MM.1S (cell line): ENCODE results near the gene ATRN.

Experiments used
- DNase-seq: peaks from one replicate; pipeline ENCODE4 v3.0.0-alpha.2; 2015
- H2AFZ ChIP-seq: fragments of 300-600 bp; sonication (generic); 2 replicates; pipeline ENCODE4 v1.6.0; 2016; ENCODE audit warnings: antibody characterized with exemption, low read length
- H3F3A ChIP-seq: fragments of 300-600 bp; sonication (generic); 2 replicates; pipeline ENCODE4 v1.6.1; 2016; ENCODE audit warnings: mild to moderate bottlenecking, antibody characterized with exemption, low read length, moderate library complexity, mixed read lengths; ENCODE audit not compliant: insufficient read depth
- H3K27ac ChIP-seq: fragments of 300-600 bp; sonication (generic); 2 replicates; pipeline ENCODE4 v1.5.1; 2016; ENCODE audit warnings: mild to moderate bottlenecking, low read length
- H3K27me3 ChIP-seq: fragments of 300-600 bp; sonication (generic); replicated peaks from 2 replicates; pipeline ENCODE4 v1.6.0; 2016; ENCODE audit warnings: low read length; ENCODE audit not compliant: insufficient read depth
- H3K36me3 ChIP-seq: fragments of 300-600 bp; sonication (generic); replicated peaks from 2 replicates; pipeline ENCODE4 v1.6.1; 2016; ENCODE audit warnings: mild to moderate bottlenecking, low read length, mixed read lengths; ENCODE audit not compliant: insufficient read depth
- H3K4me1 ChIP-seq: fragments of 300-600 bp; sonication (generic); 2 replicates; pipeline ENCODE4 v1.6.1; 2016; ENCODE audit warnings: low read length, mixed read lengths
- H3K4me2 ChIP-seq: fragments of 300-600 bp; sonication (generic); 2 replicates; pipeline ENCODE4 v1.6.0; 2016; ENCODE audit warnings: low read depth, low read length
- H3K4me3 ChIP-seq: fragments of 300-600 bp; sonication (generic); 2 replicates; pipeline ENCODE4 v1.5.1; 2016; ENCODE audit warnings: low read length, mixed read lengths
- H3K79me2 ChIP-seq: fragments of 300-600 bp; sonication (generic); 2 replicates; pipeline ENCODE4 v1.6.1; 2016; ENCODE audit warnings: mixed run types, low read length, mixed read lengths
- H3K9ac ChIP-seq: fragments of 300-600 bp; sonication (generic); 2 replicates; pipeline ENCODE4 v1.6.1; 2016; ENCODE audit warnings: low read length, mixed read lengths
- H3K9me2 ChIP-seq: fragments of 300-600 bp; sonication (generic); replicated peaks from 2 replicates; pipeline ENCODE4 v1.6.1; 2016; ENCODE audit warnings: mild to moderate bottlenecking, low read length, mixed read lengths; ENCODE audit not compliant: insufficient read depth
- H3K9me3 ChIP-seq: fragments of 300-600 bp; sonication (generic); replicated peaks from 2 replicates; pipeline ENCODE4 v1.6.1; 2016; ENCODE audit warnings: mild to moderate bottlenecking, low read length, mixed read lengths; ENCODE audit not compliant: insufficient read depth
- H4K20me1 ChIP-seq: fragments of 300-600 bp; sonication (generic); 2 replicates; pipeline ENCODE4 v1.6.1; 2016; ENCODE audit warnings: mild to moderate bottlenecking, low read length, moderate library complexity, mixed read lengths; ENCODE audit not compliant: insufficient read depth
- EZH2 ChIP-seq: fragments of 300-600 bp; sonication (generic); optimal IDR thresholded peaks from 2 replicates; pipeline ENCODE3; 2017; ENCODE audit warnings: low read depth, mild to moderate bottlenecking, antibody characterized with exemption, low read length, mixed read lengths
- EZH2phosphoT487 ChIP-seq: fragments of 300-600 bp; sonication (generic); IDR thresholded peaks from 2 replicates; pipeline ENCODE4 v1.6.1; 2018; ENCODE audit warnings: antibody characterized with exemption, low read length
- TF ChIP-seq, protein P1 (sequence below): fragments of 300-600 bp; sonication (generic); IDR thresholded peaks from 2 replicates; pipeline ENCODE4 v1.5.1; 2016; ENCODE audit warnings: antibody characterized with exemption, low read length, mixed read lengths

Gene ATRN

DNA sequence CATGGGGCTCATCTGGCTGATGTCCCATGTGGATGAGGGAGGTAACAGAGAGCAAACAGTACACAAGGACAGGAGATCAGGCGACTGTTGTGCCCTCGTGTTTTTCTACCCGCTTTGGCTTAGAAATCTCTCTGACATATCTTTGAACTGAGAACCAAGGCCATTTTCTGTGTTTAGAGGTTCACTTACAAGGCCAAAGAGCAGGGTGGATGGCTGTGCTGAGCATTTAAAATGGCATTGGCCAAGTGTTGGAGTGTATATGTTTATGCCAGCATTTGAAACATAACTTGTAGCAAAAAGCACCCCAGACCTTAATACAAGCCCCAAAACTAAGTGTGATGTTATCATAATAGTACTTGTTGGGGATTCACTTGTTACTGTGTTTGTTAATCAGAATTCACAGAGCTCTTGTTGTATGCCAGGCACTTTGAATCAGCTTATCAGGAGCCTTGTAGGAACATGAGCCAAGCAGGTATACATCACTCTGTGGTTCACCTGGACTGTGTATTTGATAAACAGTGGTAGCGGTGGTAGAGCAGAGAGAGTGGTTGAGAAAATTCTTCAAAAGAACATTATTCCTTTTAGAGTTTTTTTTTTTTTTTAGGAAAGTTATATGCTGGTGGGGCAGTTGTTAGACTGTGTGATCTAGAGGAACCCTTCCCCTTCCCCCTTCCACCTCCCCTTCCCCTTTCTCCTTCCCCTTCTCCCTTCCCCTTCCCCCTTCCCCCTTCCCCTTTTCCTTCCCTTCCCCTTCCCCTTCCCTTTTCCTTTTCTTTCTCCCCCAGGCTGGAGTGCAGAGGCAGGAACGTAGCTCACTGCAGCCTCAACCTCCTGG, 71.3 kb downstream of the ATRN start:
- no peak overlapping the region for H3K4me2 ChIP-seq
- no peaks in the 10 kb centered on the region for H3K79me2 ChIP-seq
- H3K9ac ChIP-seq, result no peak overlapping the region
- H3K27ac ChIP-seq, result no peak overlapping the region
- no peak for DNase-seq
- no peak overlapping the region for H3K4me3 ChIP-seq
- H3K9me2 ChIP-seq, result no peaks in the 10 kb centered on the region
- no peaks in the 10 kb centered on the region for H3K36me3 ChIP-seq
- no peaks in the 10 kb centered on the region for H3K4me1 ChIP-seq
- H3K9me3 ChIP-seq, result no peaks in the 10 kb centered on the region
- TF ChIP-seq EZH2phosphoT487 (no peak), EZH2 (no peak)
- TF ChIP-seq, protein P1, sequence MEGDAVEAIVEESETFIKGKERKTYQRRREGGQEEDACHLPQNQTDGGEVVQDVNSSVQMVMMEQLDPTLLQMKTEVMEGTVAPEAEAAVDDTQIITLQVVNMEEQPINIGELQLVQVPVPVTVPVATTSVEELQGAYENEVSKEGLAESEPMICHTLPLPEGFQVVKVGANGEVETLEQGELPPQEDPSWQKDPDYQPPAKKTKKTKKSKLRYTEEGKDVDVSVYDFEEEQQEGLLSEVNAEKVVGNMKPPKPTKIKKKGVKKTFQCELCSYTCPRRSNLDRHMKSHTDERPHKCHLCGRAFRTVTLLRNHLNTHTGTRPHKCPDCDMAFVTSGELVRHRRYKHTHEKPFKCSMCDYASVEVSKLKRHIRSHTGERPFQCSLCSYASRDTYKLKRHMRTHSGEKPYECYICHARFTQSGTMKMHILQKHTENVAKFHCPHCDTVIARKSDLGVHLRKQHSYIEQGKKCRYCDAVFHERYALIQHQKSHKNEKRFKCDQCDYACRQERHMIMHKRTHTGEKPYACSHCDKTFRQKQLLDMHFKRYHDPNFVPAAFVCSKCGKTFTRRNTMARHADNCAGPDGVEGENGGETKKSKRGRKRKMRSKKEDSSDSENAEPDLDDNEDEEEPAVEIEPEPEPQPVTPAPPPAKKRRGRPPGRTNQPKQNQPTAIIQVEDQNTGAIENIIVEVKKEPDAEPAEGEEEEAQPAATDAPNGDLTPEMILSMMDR, result no peak
- H2AFZ ChIP-seq, result no peak overlapping the region
- no peaks in the 10 kb centered on the region for H4K20me1 ChIP-seq
- H3F3A ChIP-seq, result no peaks in the 10 kb centered on the region; the same call in 1 of the 2 replicates
- H3K27me3 ChIP-seq, result no peaks in the 10 kb centered on the region

DNA sequence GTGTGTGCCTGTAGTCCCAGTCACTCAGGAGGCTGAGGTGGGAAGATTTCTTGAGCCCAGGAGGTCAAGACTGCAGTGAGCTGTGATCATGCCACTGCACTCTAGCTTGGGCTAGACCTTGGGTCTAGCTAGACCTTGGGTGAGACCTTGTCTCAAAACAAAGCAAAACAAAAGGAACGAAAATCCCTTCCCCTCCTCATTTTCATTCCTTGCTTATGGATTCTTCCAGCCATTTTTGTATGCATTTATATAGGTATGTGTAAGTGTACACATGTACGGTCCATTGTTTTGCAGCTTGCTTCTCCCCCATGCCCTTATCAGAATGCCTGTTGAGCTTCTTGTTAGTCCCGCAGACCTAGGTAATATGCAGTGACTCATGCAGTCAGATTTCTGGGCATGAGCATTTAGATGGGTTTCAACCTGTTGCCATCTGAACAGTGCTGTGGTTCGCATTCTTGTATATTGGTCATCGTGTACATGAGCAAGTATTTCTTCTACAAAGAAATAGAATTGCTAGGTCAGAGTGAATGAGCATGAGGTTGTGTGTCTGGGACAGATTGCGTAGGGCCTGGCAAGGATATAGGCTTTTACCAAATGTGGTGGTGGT, 73.2 kb downstream of the ATRN start:
- Histone ChIP-seq H3K4me3 (no peak overlapping the region), H3K4me2 (no peak overlapping the region), H2AFZ (no peak overlapping the region), H3K9ac (no peak overlapping the region), H3K79me2 (no peaks in the 10 kb centered on the region), H3K36me3 (no peaks in the 10 kb centered on the region), H3K9me2 (no peaks in the 10 kb centered on the region), H3K4me1 (no peaks in the 10 kb centered on the region), H3K27ac (no peak overlapping the region), H4K20me1 (no peaks in the 10 kb centered on the region), H3F3A (no peaks in the 10 kb centered on the region; the same call in 1 of the 2 replicates), H3K27me3 (no peaks in the 10 kb centered on the region), H3K9me3 (no peaks in the 10 kb centered on the region)
- DNase-seq, result no peak
- TF ChIP-seq, protein P1, result no peak
- TF ChIP-seq EZH2 (no peak), EZH2phosphoT487 (no peak)

DNA sequence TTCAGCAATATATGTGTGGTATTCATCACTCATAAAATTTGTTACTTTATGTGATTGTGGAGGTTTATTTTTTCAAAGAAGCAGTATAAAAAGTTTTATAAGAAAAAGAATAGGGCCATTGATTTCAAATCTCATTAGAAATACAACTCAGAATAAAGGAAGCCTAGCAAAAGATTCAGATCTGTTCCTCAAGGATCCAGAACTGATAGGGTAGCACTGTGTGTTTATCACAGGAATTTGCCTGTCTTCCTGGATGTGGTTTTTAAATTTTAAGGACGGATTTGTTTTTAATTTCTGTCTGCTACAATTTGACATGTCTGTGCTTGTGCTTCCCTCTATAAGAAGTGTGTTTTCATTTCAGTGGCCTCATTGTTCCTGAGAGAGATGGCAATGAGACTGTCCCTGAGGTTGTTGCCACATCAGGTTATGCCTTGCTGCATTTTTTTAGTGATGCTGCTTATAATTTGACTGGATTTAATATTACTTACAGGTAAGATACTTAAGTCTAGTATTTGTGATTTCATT, 74.6 kb downstream of the ATRN start:
- Histone ChIP-seq H3K9me2 (no peaks in the 10 kb centered on the region), H3K4me2 (no peak overlapping the region), H3F3A (no peaks in the 10 kb centered on the region; the same call in 1 of the 2 replicates), H4K20me1 (no peaks in the 10 kb centered on the region), H3K4me3 (no peak overlapping the region), H3K9ac (no peak overlapping the region), H3K79me2 (no peaks in the 10 kb centered on the region), H3K36me3 (no peaks in the 10 kb centered on the region), H3K27ac (no peak overlapping the region), H3K4me1 (no peaks in the 10 kb centered on the region), H3K27me3 (no peaks in the 10 kb centered on the region), H3K9me3 (no peaks in the 10 kb centered on the region), H2AFZ (no peak overlapping the region)
- TF ChIP-seq, protein P1, result no peak
- TF ChIP-seq EZH2, result no peak
- TF ChIP-seq EZH2phosphoT487, result no peak
- no peak for DNase-seq
